HG03108 (cell line): Measurements from ENCODE around the gene ZNF101.

Experiments
- ATAC-seq: cut with Tn5 transposase; IDR thresholded peaks from one replicate; pipeline ENCODE4 v1.9.1; 2021; ENCODE audit warnings: moderate library complexity; ENCODE audit not compliant: unreplicated experiment

The ZNF101 gene

GRCh38 chr19:19668230-19669012 is at the start of gene ZNF101:
ZNF101 (plus strand) TSS chr19:19668839; CDS start chr19:19668964, 125 bp downstream.
- ATAC-seq = peak; percentile 64

DNA sequence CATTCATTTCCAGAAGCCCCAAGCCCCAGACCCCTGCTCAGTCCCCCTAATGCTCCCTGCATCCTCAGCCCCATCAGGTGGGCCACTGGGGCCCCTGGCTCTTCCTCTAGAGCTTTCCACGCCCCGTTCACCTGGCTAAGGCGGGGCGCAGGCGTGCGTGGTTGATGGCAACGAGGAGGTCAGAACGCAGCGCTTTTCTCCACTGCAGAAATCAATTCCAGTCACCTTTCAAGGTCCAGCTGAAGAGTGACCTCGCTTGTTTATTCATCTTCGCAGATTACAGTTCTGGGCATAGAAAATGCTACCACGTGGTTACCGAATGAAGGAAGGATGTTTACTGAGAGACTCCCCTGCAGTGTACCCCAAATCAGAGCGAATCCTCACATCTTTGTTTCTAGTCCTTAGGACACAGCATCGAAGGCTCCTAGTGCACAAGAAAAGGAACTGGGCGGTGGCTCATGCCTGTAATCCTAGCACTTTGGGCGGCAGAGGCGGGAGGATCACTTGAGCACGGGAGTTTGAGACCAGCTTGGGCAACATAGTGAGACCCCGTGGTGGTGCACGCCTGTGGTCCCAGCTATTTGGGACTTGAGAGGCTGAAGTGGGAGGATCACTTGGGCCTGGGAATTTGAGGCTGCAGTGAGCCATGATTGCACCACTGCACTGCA is 49.3 kb upstream of the ZNF101 start:
- ATAC-seq = no peak

DNA sequence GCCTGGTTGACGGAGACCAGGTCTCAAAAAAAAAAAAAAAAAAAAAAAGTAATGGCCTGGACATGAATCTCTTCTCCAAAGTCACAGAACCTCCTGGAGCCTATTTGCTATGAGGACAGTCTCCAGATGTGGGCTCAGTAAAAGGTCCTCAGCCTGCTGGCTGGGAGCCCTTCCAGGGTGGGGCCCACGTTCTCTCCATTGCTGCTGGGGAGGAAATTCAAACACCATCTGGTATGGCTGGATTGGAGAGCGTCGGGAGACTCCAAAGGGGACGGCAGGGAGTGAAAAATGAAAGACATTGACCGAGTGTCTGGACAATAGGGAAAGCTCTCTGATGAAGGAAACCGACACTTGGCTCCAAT is 48.8 kb upstream of the ZNF101 start:
- ATAC-seq = no peak

DNA sequence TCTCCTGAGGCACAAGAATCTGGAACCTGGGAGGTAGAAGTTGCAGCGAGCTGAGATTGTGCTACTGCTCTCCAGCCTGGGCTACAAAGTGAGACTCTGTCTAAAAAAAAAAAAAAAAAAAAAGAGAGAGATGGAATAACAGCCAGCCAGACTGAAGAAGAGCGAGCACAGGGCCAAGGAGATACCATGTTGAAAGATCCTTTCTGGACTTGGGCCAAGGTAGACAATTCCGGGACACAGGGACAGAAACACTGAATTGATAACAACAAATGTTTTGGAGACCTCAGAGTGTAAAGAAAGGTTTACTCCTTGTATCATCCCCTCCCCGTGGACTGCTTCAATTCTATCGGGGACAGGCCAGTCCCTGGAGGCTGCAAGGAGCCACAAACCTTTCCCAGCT is 45.3 kb upstream of the ZNF101 start:
- ATAC-seq = no peak

DNA sequence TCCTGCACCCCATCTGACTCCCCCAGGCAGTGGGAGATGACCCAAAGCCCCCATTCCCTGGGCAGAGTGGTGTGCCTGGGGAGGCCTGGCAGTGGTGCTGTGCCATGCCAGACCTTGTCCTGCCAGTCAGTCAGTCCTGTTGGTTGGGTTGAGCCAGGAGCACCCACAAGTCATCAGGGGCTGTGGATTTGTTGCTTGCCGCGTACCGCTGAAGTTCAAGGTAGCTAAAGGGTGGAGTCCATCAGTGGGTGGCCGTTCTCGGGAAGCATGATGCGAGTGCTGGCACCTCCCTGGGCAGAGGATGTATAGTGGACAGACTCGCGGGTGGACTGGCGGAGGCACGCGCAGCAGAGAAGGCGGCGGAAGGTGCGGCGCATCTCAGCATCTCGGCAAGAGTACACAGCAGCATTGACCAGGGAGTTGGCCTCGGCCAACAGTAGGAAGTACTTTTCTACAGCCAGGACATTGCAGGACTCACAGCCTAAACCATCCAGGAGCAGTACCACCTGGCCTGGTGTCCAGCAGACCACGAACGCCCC is 44.5 kb upstream of the ZNF101 start:
- no peak for ATAC-seq

GRCh38 chr19:19626516-19627472 is 41.8 kb upstream of the ZNF101 start:
- ATAC-seq = no peak

DNA sequence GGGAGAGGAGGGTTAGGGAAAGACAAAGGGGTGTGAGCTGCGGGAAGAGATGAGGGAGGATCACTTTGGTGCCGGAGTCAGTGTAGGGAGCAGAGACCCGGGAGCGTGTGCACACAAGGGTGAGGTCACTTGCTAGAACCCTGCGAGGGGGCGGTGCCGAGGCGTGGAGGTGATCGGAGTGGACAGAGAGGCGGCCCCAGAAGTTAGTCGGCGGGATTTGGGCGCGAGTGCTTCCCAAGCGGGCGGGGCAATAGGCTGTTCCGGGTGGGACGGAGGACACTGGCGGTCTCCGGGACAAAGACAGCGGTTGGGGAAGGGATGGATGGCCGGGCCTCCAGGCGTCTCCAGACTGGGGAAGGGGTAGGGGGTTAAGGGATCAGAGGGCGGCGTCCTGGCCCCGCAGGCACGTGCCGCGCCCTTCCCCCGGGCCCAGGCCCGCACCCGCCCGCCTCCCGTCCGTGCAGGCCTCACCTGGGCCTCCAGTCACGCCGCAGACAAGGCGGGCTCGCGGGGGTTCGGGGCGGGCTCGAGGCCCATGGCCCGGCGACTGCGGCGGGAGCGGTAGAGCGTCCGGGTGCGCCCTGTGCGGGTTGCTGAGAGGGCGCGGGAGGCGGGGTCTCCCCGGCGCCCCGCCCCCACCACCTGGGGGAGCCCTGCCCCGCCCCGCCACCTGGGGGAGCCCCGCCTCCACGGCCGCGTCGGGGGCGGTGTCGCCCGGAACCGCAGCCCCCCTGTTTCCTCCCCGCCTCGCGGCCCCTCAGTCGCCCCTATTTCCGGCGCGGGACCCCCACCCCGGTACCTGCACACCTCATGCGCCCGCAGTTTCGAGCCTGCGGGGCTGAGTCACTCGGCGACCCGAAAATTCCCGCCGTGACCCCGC is 40.8 kb upstream of the ZNF101 start, which contains the start of gene LPAR2:
TSS of gene LPAR2 (minus strand) at position 600 of the 880 bp plus-strand sequence. CDS start 945 bp downstream, outside the sequence.
- ATAC-seq = peak; percentile 64

- peak; percentile 12 for ATAC-seq
These were observed 40.0 kb upstream of the ZNF101 start for GRCh38 chr19:19628501-19629134.

- ATAC-seq = no peak
These were observed 38.6 kb upstream of the ZNF101 start for GRCh38 chr19:19630062-19630414.

- ATAC-seq = no peak
These were observed 38.2 kb upstream of the ZNF101 start for GRCh38 chr19:19630426-19630825.

DNA sequence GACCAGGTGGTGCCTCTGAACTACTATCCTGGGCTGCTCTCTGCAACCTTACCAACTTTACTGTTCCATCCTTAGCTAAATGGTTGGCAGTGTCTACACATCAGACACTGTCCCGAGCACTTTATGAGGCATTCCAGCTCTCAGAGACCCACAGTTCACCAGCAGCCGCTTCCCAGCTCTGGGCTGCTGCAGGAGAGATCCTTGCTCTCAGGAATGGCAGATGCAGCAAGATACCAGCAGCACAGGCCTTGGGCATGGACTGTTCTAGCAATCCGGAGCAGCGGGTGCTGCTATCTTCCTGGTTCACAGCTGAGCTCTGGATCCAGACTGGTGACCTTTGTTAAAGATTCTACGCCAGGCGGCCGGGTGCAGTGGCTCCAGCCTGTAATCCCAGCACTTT is 37.3 kb upstream of the ZNF101 start:
- no peak for ATAC-seq

GRCh38 chr19:19632661-19633060 is 36.0 kb upstream of the ZNF101 start:
- no peak for ATAC-seq

DNA sequence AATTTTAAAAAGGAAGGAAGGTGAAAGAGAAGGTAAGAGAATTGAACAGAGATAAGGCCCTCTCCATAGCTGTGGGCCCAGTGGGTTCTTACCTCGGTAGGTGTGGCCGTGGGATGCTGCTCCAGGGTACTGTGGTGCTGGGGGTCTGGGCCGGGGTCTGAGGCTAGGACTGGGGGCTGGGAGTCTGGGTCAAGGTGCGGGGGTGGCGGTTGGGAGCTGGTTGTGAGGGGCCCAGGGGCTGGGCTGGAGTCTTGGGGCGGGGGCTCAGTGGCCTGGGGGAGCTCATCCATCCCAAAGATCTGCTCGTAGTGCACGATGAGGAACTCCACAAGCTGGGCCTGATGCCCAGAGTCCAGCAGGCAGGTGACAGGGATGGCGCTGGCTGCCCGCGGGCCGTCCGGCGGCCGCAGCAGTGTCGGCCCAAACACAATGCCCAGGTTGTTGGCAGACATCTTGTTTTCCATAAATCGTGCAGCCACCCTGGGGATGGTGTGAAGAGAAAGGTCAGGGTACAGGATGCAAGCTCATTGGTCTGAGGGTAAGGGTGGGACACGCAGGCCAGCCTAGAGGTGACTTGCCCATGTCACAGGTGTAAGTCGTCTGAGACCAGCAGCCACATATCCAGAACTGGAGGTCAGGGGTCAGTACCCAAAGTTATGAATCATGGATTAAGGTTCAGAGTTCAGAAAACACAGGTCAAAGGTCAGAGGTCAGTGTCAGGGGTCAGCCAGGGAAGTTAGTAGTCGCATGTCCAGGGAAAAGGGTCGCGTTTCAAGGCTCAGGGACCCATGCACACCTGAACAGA is 34.7 kb upstream of the ZNF101 start:
- no peak for ATAC-seq

- ATAC-seq = no peak
These were observed 33.9 kb upstream of the ZNF101 start for GRCh38 chr19:19634516-19635312.

DNA sequence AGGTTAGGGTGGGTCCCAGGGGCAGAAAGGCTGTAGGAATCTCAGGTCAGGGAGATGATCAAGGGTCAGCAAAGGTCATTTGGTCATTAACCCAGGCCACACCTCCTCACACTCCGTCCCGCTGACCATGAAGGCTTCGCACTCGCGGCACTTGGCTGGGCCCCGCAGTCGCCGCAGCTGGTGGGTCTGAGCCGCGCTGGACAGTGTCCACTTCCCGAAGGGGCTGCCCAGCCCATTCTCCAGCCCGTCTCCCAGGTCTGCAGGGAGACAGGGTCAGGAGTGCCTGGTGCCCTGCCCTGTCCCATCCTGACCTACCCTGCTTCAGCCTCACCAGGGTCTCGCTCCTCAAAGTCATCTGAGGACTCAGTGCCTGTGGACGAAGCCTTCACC is 33.3 kb upstream of the ZNF101 start:
- no peak for ATAC-seq

DNA sequence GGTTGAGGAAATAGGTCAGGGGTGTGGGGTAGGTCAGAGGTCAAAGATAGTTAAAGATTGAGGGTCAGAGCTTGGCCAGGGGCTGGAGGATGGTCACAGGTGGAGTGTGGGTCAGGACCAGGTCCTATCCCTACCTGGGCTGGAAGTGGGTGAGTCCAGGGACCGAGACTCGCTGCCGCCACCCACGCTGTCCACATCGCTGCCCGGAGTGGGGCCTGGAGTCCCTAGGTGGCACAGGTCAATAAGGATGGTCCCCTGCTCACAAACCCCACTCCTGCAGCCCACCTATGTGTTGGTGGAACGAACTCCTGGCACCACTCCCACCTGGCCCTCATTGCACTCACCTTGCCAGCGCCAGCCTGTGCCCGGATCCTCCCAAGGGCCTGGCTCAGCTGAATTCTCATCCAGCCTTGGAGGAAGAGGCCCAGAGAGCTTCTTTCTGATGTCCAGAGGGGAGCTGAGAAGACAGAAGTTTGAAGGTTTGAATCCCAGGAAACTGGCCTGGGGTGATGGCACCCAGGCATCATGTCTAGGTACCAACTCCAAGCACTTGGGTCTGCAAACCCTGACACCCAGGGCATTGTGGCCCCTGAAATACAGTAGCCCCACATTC is 32.0 kb upstream of the ZNF101 start:
- no peak for ATAC-seq

- ATAC-seq = no peak
These were observed 31.5 kb upstream of the ZNF101 start for GRCh38 chr19:19637186-19637522.
